ENCODE measurements around the gene CCNL1.

The CCNL1 gene

GRCh38 chr3:157123621-157124020, 36.3 kb downstream of the CCNL1 start:
- DNase-seq (ENCODE audit: low read depth) = no peak

GRCh38 chr3:157122832-157123427, 37.0 kb downstream of the CCNL1 start:
- no peak for DNase-seq (ENCODE audit: low read depth)

GRCh38 chr3:157122116-157122515, 37.8 kb downstream of the CCNL1 start:
- DNase-seq (ENCODE audit: low read depth) = peak; percentile 96

GRCh38 chr3:157121522-157121921, 38.4 kb downstream of the CCNL1 start:
- DNase-seq (ENCODE audit: low read depth) = no peak

GRCh38 chr3:157120071-157120892, 39.7 kb downstream of the CCNL1 start:
- no peak for DNase-seq (ENCODE audit: low read depth)

DNA sequence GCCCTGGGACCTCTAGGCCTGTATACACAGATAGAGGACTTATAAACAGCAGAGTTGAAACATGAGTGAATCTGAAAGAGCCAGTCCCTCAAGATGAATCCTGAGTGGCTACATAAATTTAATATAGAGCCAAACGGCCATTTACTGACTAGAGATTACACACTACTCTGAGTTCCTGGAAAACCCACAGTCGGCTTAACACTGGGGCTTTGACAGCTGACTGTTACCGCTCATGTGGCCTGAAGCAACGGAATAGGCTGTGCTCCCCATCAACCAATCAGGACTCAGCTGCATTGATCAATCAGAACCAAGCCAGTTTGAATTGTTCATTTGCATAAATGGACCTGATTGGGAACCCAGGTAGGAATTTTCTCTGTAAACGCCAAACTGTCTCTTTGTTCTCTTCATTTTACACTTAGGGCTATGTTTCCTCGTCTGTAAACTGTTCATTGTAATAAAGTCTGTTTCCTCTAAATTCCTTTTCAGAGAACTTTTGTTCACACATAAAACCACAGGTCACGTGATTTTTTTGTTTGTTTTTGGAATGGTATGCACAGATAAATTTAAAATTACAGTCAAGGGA, 40.5 kb downstream of the CCNL1 start:
- DNase-seq (ENCODE audit: low read depth) = no peak

DNA sequence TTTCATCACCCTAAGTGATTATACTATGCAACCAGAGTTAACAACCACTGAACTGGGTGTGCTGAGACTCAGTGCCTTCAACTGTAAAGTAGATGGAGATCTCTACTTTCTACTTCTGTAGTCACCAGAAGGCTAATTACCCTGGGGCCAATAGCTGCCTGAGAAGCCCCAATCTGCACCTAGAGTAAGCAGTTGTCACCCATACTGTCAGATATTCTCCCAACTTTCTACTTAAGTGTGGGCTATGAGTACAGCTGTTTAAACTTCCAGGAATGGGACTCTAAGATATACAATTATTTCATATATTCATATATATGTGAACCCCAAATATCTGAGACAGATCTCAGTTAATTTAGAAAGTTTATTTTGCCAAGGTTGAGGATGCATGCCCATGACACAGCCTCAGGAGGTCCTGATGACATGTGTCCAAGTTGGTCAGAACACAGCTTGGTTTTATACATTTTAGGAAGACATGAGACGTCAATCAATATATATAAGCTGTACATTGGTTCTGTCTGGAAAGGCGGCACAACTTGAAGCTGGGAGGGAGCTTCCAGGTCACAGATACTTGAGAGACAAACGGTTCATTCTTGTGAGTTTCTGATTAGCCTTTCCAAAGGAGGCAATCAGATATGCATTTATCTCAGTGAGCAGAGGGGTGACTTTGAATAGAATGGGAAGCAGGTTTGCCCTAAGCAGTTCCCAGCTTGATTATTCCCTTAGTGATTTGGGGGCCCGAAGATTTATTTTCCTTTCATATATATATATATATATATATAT, 41.9 kb downstream of the CCNL1 start:
- DNase-seq (ENCODE audit: low read depth) = no peak

DNA sequence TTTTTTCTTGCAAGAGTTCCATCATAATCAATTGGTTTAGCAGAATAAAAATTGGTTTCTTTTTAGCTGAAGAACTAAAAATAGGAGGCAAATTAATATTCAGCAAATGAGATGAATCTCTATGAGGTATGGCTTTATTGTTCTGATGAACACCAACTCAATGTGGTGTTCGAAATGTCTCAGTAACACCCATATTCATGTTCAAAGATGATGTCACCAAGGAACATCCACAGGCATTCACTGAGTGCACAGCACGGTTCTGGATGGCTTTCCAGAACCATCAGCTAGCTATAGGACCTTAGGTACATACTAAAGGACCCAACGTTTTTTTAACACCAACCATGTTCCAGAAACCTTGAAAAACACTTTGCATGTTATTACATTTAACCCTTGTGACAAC, 42.7 kb downstream of the CCNL1 start:
- DNase-seq (ENCODE audit: low read depth) = no peak

DNA sequence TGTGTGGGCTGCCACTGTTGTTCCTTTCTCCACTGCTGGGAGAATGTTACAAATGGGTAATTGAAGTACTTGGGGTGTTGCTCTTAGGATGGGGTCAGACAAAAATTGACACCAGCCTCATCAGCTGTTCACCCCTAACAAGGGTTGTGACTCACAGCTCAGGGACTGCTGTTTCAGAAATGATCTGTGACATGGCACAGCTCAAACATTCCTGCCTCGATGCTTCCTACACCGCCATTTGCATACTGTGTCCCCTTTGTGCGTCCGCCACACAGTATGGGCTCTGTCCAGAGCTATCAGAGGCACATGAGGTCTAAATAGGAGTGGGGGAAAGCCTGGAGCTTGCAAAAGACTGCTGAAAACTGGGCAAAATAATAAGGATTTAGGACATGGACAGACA, 43.9 kb downstream of the CCNL1 start:
- DNase-seq (ENCODE audit: low read depth) = no peak

GRCh38 chr3:157115069-157116006, 44.6 kb downstream of the CCNL1 start:
- DNase-seq (ENCODE audit: low read depth) = peak; percentile 78

GRCh38 chr3:157113832-157114505, 46.0 kb downstream of the CCNL1 start:
- DNase-seq (ENCODE audit: low read depth) = peak; percentile 41

- DNase-seq (ENCODE audit: low read depth) = no peak
Observed at GRCh38 chr3:157112536-157112935, 47.4 kb downstream of the CCNL1 start.

GRCh38 chr3:157111518-157111917, 48.4 kb downstream of the CCNL1 start:
- DNase-seq (ENCODE audit: low read depth) = no peak

- DNase-seq (ENCODE audit: low read depth) = no peak
Observed at GRCh38 chr3:157110761-157111278, 49.1 kb downstream of the CCNL1 start.

DNA sequence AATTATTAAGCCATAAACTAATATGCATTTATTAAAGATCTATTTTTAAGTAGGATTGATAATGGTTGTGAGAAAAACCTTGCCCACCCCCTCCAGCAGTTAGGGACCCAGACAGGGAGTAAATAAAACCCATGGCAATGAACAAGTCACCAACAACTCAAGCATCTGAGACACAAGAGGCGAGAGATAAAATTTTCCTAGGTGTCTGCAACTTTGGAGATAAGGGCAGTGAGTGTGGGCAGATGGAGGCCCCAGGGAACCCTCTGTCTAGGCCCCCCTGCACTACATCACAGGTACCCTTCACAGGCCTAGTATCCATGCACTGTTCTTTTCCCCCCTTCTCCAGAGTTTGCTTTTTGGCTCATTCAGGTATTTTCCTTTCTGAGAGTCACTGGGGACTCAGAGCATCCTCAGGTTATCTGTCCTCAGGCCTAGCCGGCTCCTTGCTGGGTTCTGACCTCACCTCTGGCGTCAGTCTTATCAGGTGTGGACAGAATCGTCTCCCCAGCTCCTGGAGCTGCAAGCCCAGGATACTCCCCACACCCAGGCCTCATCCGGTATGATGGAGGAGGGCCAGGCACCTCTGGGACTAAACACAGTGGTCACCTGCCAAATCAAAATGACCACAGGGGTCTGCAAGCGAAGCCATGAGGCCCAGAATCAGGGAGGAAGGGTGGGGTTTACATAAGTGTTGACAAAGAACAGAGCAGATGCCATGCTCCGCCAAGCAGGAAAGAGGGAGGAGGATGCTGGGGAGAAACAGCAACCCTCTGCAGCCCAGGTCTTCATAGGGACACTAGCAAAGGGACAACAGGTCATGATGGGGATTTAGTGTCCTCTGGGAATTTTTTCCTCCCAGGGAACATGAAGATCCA, 50.4 kb downstream of the CCNL1 start:
- no peak for DNase-seq (ENCODE audit: low read depth)

DNA sequence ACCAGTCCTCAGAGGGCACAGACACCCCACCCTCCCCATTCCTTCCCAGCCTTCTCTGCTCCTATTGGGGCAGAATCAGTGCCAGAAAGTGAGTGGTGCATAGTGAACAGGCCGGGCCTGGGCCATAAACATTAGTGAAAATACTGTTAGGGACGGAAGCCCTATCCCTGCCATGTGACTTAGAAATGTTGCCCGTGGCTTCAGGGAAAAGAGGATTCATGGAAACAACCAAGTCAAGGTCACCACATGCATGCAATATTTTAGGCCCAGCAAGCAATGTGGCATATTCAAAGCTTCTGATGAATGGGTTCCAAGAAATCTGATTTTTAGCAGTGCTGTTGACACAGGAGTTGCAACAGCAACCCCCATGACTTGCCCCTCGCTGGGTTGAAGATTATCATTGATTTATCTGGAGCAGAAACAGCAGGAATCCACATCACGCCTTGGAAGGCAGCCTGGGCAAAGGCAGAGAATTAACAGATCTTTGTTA, 52.3 kb downstream of the CCNL1 start:
- DNase-seq (ENCODE audit: low read depth) = no peak

DNA sequence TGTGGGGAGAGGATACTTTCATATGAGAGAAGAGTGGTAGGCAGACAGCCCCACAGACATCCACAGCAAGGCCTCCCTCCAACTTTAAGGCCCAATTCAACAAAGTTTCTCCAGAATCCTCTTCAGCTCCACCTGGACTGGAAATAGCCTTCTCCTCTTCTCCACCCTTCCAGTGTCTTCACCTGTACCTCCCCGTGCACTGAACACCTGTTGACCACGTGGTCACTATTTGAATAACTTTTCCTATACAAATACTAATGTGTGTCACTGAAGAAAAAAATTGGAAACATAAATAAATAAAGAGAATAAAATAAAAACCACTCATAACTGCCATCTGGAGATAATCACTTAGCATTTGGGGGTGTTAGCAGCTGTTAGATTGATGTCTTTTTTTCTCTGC, 52.9 kb downstream of the CCNL1 start:
- DNase-seq (ENCODE audit: low read depth) = no peak

GRCh38 chr3:157104928-157105652, 54.9 kb downstream of the CCNL1 start:
- no peak for DNase-seq (ENCODE audit: low read depth)

DNA sequence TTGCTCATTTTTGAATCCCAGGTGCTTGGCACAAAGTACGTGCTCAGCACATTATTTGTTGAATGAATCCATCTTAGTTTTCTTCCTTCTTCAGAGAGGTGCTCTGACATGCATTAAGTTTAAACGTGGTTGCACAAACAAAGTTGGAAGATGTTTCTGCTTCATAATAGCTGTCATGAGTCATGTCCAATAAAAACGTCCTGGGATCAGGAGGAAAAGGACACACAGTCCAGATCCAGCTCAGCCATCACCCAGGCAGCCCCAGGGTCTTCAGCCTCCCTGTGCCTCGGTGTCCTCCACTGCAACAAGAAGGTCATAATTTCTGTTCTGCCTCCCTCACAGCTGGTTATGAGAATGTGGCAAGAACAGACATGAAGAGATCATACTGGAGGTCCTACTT, 55.4 kb downstream of the CCNL1 start:
- peak; percentile 65 for DNase-seq (ENCODE audit: low read depth)
